ENCODE results near the gene TTLL7. TPM values are rescaled to one million over a fixed set of nuclear protein-coding genes. Genes with fewer than 3 reads are reported as not detected.

TTLL7 gene
- total RNA-seq, 6 donors from 2014 or later: 7.5 to 44.3 (median 21.9) TPM

GRCh38 chr1:83998205-83998497, 781 bp downstream of the TTLL7 start:
- no peak for DNase-seq
- H3K9me3 ChIP-seq: no peaks in the 10 kb centered on the region
- H3K4me3 ChIP-seq: peak overlapping the region in 3 of 4 donors; percentile 66 to 88 (median 79)
- H3K36me3 ChIP-seq: no peaks in the 10 kb centered on the region
- TF ChIP-seq EP300 (IDR thresholded peaks at IDR 0.05) (no peak), CTCF (IDR thresholded peaks at IDR 0.05) (no peak), POLR2A (IDR thresholded peaks at IDR 0.05) (no peak), POLR2AphosphoS5 (IDR thresholded peaks at IDR 0.05) (no peak)
- peaks cover 0 to 10% (median 3%) of the 10 kb centered on the region in 4 donors for H3K27me3 ChIP-seq
- H3K27ac ChIP-seq: peak overlapping the region in 3 of 4 donors; percentile 79 to 82 (median 82)
- H3K4me1 ChIP-seq: peaks cover 4 to 12% (median 10%) of the 10 kb centered on the region in 4 donors
- no peak for ATAC-seq (ENCODE audit: low FRiP score in 2 of 2)
- 46 to 60% methylated on average over 4 of the region's 4 CpGs for WGBS, 2 donors

DNA sequence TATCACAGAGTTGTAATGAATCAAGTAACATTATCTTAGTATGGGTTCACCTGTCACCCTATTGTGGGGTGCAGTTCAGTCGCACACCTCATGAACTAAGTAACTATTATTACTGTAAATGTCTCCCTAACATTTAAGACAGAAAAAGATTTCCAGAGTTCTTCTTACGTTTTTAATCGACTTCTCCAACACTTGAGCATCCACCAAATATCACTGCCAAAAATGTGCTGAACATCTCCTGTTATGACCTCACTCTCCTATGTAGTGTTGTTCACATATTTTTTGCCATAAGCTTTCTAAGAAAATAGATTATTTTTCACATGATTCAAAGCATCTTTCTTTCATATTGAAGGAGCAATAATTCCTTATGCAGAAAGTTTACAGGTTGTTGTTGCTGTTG, 1.3 kb downstream of the TTLL7 start:
- Histone ChIP-seq H3K4me1 (peaks cover 4 to 12% (median 10%) of the 10 kb centered on the region in 4 donors), H3K36me3 (no peaks in the 10 kb centered on the region), H3K27ac (no peak overlapping the region), H3K9me3 (no peaks in the 10 kb centered on the region), H3K4me3 (no peak overlapping the region), H3K27me3 (peaks cover 0 to 10% (median 3%) of the 10 kb centered on the region in 4 donors)
- TF ChIP-seq EP300 (IDR thresholded peaks at IDR 0.05) (no peak), CTCF (IDR thresholded peaks at IDR 0.05) (no peak), POLR2A (IDR thresholded peaks at IDR 0.05) (no peak), POLR2AphosphoS5 (IDR thresholded peaks at IDR 0.05) (no peak)
- WGBS, 2 donors: 78 to 79% methylated on average over 3 of the region's 3 CpGs
- DNase-seq (no peak), ATAC-seq (ENCODE audit: low FRiP score in 2 of 2) (no peak)

DNA sequence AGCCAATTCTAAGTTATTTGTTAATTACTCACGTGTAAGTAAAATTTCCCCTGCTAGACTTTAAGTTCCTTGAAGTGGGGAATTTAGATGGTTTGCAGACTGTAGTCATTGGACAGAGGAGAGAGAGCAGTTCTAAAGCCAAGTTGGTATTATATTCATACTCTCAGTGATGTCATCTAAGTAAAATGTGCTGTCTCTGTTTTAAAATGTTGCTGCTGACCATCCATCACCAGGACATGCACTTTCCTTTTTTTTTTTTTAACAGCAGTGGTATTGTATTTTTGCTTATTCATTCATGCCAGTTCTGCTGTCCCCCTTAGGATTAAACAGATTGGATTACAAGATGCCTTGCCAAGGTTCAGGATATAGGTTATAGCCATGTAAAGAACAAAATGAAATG, 2.3 kb downstream of the TTLL7 start:
- WGBS, 2 donors: 7 to 18% methylated on average over 1 of the region's 1 CpG
- Histone ChIP-seq H3K27ac (no peak overlapping the region), H3K4me1 (peaks cover 4 to 12% (median 10%) of the 10 kb centered on the region in 4 donors), H3K27me3 (peaks cover 0 to 10% (median 3%) of the 10 kb centered on the region in 4 donors), H3K36me3 (no peaks in the 10 kb centered on the region), H3K4me3 (no peak overlapping the region), H3K9me3 (no peaks in the 10 kb centered on the region)
- no peak for TF ChIP-seq POLR2A (IDR thresholded peaks at IDR 0.05)
- TF ChIP-seq CTCF (IDR thresholded peaks at IDR 0.05): no peak
- no peak for TF ChIP-seq POLR2AphosphoS5 (IDR thresholded peaks at IDR 0.05)
- TF ChIP-seq EP300 (IDR thresholded peaks at IDR 0.05): no peak
- DNase-seq (no peak), ATAC-seq (ENCODE audit: low FRiP score in 2 of 2) (no peak)

GRCh38 chr1:83996191-83996590, 2.7 kb downstream of the TTLL7 start:
- 60% methylated on average over 2 of the region's 2 CpGs for WGBS, 2 donors
- no peak for ATAC-seq (ENCODE audit: low FRiP score in 2 of 2)
- H3K36me3 ChIP-seq: no peaks in the 10 kb centered on the region

More at GRCh38 chr1:83996191-83996590, 2.7 kb downstream of the TTLL7 start:
- Histone ChIP-seq H3K27ac (no peak overlapping the region), H3K4me3 (no peak overlapping the region), H3K4me1 (peaks cover 4 to 12% (median 10%) of the 10 kb centered on the region in 4 donors), H3K9me3 (no peaks in the 10 kb centered on the region), H3K27me3 (peaks cover 0 to 10% (median 3%) of the 10 kb centered on the region in 4 donors)
- TF ChIP-seq POLR2A (IDR thresholded peaks at IDR 0.05) (no peak), CTCF (IDR thresholded peaks at IDR 0.05) (no peak), EP300 (IDR thresholded peaks at IDR 0.05) (no peak), POLR2AphosphoS5 (IDR thresholded peaks at IDR 0.05) (no peak)
- no peak for DNase-seq
